ENCODE data around the gene IGF2.

Gene IGF2

DNA sequence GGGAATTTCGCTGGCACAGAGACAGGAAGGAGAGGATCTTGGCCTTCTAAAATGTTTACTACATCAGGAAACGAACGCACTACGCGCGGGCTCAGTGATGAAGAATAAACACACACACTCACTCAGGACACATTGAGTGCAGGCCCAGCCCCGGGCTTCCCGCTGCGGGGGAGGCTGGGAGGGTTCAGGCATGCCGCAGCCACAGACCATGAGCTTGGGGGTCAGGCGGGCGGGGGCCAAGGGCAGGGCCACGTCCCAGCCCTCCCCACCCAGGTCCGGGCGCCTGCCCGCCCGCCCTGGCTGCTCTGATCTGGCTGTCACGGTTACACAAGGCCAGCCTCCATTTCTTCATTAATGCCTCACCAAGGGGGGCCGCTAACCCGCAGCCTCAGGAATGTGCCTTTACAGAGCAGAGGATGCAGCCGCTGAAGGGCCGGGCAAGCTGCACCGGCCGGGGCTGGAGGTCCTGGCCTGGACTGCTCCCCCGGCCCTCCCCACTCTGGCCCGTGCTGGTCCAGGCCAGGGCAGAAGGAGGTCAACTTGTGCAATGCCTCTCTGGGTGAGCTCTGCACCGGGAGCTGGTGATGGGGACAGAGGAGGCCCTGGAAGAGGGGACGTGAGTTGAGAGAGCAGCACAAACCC lies 41.7 kb downstream of the IGF2 start:
- TF ChIP-seq, protein P1, sequence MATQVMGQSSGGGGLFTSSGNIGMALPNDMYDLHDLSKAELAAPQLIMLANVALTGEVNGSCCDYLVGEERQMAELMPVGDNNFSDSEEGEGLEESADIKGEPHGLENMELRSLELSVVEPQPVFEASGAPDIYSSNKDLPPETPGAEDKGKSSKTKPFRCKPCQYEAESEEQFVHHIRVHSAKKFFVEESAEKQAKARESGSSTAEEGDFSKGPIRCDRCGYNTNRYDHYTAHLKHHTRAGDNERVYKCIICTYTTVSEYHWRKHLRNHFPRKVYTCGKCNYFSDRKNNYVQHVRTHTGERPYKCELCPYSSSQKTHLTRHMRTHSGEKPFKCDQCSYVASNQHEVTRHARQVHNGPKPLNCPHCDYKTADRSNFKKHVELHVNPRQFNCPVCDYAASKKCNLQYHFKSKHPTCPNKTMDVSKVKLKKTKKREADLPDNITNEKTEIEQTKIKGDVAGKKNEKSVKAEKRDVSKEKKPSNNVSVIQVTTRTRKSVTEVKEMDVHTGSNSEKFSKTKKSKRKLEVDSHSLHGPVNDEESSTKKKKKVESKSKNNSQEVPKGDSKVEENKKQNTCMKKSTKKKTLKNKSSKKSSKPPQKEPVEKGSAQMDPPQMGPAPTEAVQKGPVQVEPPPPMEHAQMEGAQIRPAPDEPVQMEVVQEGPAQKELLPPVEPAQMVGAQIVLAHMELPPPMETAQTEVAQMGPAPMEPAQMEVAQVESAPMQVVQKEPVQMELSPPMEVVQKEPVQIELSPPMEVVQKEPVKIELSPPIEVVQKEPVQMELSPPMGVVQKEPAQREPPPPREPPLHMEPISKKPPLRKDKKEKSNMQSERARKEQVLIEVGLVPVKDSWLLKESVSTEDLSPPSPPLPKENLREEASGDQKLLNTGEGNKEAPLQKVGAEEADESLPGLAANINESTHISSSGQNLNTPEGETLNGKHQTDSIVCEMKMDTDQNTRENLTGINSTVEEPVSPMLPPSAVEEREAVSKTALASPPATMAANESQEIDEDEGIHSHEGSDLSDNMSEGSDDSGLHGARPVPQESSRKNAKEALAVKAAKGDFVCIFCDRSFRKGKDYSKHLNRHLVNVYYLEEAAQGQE (IDR thresholded peaks at IDR 0.05; ENCODE audit: insufficient read depth in 1 of 2, low read depth in 2 of 2, low read length in 2 of 2) = peak in 1 of 2 experiments; percentile 48; a peak in 1 of 4 replicates
- no peak for TF ChIP-seq POLR2AphosphoS5 (IDR thresholded peaks at IDR 0.05; ENCODE audit: low read depth, low read length)
- TF ChIP-seq TAF1 (IDR thresholded peaks at IDR 0.05; ENCODE audit: borderline replicate concordance, insufficient read depth, low read length) = no peak; the same call in 1 of the 2 replicates
- peak; percentile 98 for TF ChIP-seq FOXP2 (optimal IDR thresholded peaks at IDR 0.05; ENCODE audit: borderline replicate concordance, extremely low read depth, extremely low read length, insufficient read depth)
- TF ChIP-seq SIN3A (IDR thresholded peaks at IDR 0.05; ENCODE audit: borderline replicate concordance, insufficient read depth, low read length) = peak; percentile 89; the same call in 1 of the 2 replicates

DNA sequence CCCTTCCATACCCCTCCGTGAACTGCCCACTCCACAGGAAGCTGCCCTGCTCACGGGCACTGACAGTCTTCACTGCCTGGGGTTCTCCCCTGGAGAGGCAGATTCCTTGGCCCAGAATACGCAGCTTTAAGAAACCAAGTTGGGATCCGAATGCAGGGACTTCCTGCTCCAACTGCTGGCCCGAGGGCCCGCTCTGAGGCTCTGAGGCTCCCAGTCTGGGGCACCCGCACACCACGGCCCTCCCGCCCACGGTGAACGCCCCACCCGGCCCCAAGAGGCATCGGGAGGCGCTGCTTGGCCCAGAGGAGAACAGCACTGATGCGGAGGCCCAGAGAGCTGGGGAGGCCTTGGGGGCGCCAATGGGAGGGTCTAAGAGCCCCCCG lies 42.3 kb downstream of the IGF2 start:
- TF ChIP-seq, protein P1 (IDR thresholded peaks at IDR 0.05; ENCODE audit: insufficient read depth in 1 of 2, low read depth in 2 of 2, low read length in 2 of 2) = no peak
- no peak for TF ChIP-seq POLR2AphosphoS5 (IDR thresholded peaks at IDR 0.05; ENCODE audit: low read depth, low read length)
- no peak for TF ChIP-seq TAF1 (IDR thresholded peaks at IDR 0.05; ENCODE audit: borderline replicate concordance, insufficient read depth, low read length)
- no peak for TF ChIP-seq SIN3A (IDR thresholded peaks at IDR 0.05; ENCODE audit: borderline replicate concordance, insufficient read depth, low read length)
- no peak for TF ChIP-seq FOXP2 (optimal IDR thresholded peaks at IDR 0.05; ENCODE audit: borderline replicate concordance, extremely low read depth, extremely low read length, insufficient read depth)

DNA sequence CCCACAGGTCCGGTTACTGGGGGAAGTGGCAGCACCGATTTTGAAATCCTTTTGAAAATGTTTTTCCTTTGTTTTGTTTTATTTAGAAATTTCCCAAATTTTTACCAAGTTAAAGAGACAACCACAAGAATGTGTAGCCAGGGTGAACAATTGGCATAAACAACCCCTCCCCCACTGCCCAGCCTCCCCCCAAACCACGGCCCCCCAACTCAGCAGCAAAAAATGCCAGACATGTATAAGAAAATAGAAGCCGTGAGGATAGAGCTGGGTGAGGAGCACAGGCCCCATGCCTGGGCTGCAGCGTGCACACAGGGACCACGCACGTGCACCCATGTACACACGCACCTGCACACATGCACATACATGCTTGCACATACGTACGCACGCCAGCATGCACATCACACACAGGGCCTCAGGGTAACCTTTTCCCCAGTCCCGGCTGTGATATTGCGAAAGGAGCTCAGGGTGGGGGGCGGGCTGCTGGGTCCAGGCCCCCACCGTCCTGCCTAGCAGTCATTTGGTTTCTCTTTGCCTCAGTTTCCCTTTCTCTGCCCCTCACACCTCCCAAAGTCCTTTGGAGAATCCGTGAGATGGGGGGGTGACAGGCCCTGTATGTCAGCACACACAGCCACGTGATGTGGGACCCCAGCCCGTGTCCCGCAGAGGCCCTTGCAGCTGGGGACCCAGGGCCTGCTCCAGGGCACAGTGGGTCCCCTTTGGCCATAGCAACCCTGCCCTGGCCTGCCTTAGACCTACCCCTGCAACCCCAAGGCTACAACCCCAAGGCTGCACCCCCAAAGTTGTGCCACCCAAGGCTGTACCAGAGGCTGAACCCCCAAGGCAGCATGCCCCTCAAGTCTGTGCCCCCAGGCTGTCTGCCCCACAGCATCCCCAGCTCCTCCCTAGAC lies 42.9 kb downstream of the IGF2 start:
- no peak for TF ChIP-seq TAF1 (IDR thresholded peaks at IDR 0.05; ENCODE audit: borderline replicate concordance, insufficient read depth, low read length)
- no peak for TF ChIP-seq FOXP2 (optimal IDR thresholded peaks at IDR 0.05; ENCODE audit: borderline replicate concordance, extremely low read depth, extremely low read length, insufficient read depth)
- TF ChIP-seq POLR2AphosphoS5 (IDR thresholded peaks at IDR 0.05; ENCODE audit: low read depth, low read length) = no peak
- TF ChIP-seq SIN3A (IDR thresholded peaks at IDR 0.05; ENCODE audit: borderline replicate concordance, insufficient read depth, low read length) = no peak
- TF ChIP-seq, protein P1 (IDR thresholded peaks at IDR 0.05; ENCODE audit: insufficient read depth in 1 of 2, low read depth in 2 of 2, low read length in 2 of 2) = no peak

GRCh38 chr11:2095542-2095941 lies 43.6 kb downstream of the IGF2 start:
- TF ChIP-seq FOXP2 (optimal IDR thresholded peaks at IDR 0.05; ENCODE audit: borderline replicate concordance, extremely low read depth, extremely low read length, insufficient read depth) (no peak), SIN3A (IDR thresholded peaks at IDR 0.05; ENCODE audit: borderline replicate concordance, insufficient read depth, low read length) (no peak), POLR2AphosphoS5 (IDR thresholded peaks at IDR 0.05; ENCODE audit: low read depth, low read length) (no peak), TAF1 (IDR thresholded peaks at IDR 0.05; ENCODE audit: borderline replicate concordance, insufficient read depth, low read length) (no peak)
- TF ChIP-seq, protein P1 (IDR thresholded peaks at IDR 0.05; ENCODE audit: insufficient read depth in 1 of 2, low read depth in 2 of 2, low read length in 2 of 2) = no peak
